Measurements from ENCODE around the gene AOPEP. TPM values are rescaled to one million over a fixed set of nuclear protein-coding genes. Genes with fewer than 3 reads are reported as not detected.

Gene AOPEP
- polyA plus RNA-seq, 1 donor from 2014 or later: 10.0 TPM

DNA sequence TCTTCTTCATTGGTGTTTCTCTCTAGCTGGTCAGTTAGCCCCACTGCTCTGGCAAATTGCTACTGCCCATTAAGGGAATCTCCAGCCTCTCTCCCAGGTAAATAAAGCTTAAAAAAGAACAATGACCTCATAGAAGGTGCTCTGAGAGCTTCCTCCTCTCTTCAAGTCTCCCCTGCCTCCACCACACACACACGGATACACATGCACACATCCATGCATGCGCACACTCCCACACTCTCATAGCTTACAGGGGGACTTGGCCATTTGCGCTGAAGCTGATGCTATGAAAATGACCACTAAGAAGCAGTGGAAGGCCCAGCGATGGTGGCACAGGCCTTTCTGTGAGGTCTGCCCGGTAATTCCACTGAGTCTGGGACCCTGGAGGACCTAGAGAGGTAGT is 250.9 kb downstream of the AOPEP start:
- Histone ChIP-seq H3K27me3 (ENCODE audit: insufficient read depth, low read depth, low read length) (no peaks in the 10 kb centered on the region), H3K4me3 (ENCODE audit: low read length) (no peak overlapping the region), H2AFZ (ENCODE audit: low read depth, low read length) (no peak overlapping the region), H3K36me3 (ENCODE audit: insufficient read depth, low read length) (no peaks in the 10 kb centered on the region), H3K27ac (ENCODE audit: low read length) (no peak overlapping the region), H3K9me3 (ENCODE audit: low read length) (no peaks in the 10 kb centered on the region), H3K9ac (ENCODE audit: low read length) (no peak overlapping the region), H3K4me2 (ENCODE audit: low read length) (no peak overlapping the region), H4K20me1 (ENCODE audit: insufficient read depth) (no peaks in the 10 kb centered on the region), H3K9me2 (ENCODE audit: insufficient read depth, low read length) (no peaks in the 10 kb centered on the region), H3F3A (ENCODE audit: insufficient read depth, low read length, poor library complexity, severe bottlenecking) (no peaks in the 10 kb centered on the region), H3K79me2 (replicated peaks; ENCODE audit: insufficient read depth, low read length) (no peaks in the 10 kb centered on the region)
- no peak for TF ChIP-seq POLR2AphosphoS5 (IDR thresholded peaks at IDR 0.05)

DNA sequence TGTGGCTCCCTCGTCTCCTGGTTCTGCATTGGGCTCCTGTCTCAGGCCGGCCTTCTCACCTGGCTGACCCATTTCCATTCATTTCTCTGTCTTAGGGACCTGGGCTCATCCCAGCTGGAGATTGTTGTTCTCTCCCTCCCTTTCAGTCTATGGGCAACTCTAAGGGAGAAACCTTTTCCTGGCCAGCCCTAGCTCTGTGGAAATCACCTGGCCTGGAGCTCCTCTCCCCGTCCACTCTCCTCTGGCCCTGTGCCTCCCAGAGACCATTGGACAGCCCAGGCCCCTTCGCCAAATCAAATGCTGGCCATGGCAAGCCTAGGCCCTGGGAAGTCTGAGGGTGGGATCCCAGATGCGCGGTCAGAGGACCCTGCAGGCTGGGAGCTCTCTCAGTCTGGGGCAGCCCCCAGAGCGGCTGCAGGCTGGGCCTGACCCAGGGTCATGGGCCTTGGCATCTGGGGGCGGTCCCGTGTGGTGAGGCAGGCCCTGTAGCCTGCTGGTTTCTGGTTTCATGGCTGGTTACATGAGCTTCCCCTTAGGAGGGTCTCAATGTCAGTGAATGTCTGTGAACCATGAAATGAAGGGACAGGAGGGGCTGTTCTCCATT is 253.5 kb downstream of the AOPEP start:
- Histone ChIP-seq H3F3A (ENCODE audit: insufficient read depth, low read length, poor library complexity, severe bottlenecking) (no peaks in the 10 kb centered on the region), H3K9ac (ENCODE audit: low read length) (no peak overlapping the region), H4K20me1 (ENCODE audit: insufficient read depth) (no peaks in the 10 kb centered on the region), H3K4me2 (ENCODE audit: low read length) (no peak overlapping the region), H3K9me2 (ENCODE audit: insufficient read depth, low read length) (no peaks in the 10 kb centered on the region), H3K9me3 (ENCODE audit: low read length) (no peaks in the 10 kb centered on the region), H3K4me3 (ENCODE audit: low read length) (no peak overlapping the region), H3K79me2 (replicated peaks; ENCODE audit: insufficient read depth, low read length) (no peaks in the 10 kb centered on the region), H3K27me3 (ENCODE audit: insufficient read depth, low read depth, low read length) (no peaks in the 10 kb centered on the region), H3K27ac (ENCODE audit: low read length) (no peak overlapping the region), H3K36me3 (ENCODE audit: insufficient read depth, low read length) (no peaks in the 10 kb centered on the region), H2AFZ (ENCODE audit: low read depth, low read length) (no peak overlapping the region)
- no peak for TF ChIP-seq POLR2AphosphoS5 (IDR thresholded peaks at IDR 0.05)
- no peak for TF ChIP-seq REST (IDR thresholded peaks at IDR 0.05; ENCODE audit: borderline replicate concordance)
- TF ChIP-seq CTCF (IDR thresholded peaks at IDR 0.05; ENCODE audit: poor library complexity, severe bottlenecking): no peak
- TF ChIP-seq TAF1 (IDR thresholded peaks at IDR 0.05; ENCODE audit: low read depth): no peak
- TF ChIP-seq SMC3 (conservative IDR thresholded peaks at IDR 0.05; ENCODE audit: poor library complexity): no peak
- no peak for TF ChIP-seq EP300 (conservative IDR thresholded peaks at IDR 0.05; ENCODE audit: poor library complexity, severe bottlenecking)
- TF ChIP-seq MXI1 (conservative IDR thresholded peaks at IDR 0.05; ENCODE audit: poor library complexity, severe bottlenecking): no peak
- TF ChIP-seq RAD21 (conservative IDR thresholded peaks at IDR 0.05): no peak
- TF ChIP-seq EZH2 (IDR thresholded peaks at IDR 0.05; ENCODE audit: borderline replicate concordance, insufficient read depth, low read length, poor library complexity, severe bottlenecking): no peak
